HG03439 (cell line): Measurements from ENCODE around the gene NR2C2AP.
"Not testable (repeated sequence)": the region's sequence is repeated elsewhere in the genome, so short reads cannot be mapped to it uniquely, and the experiment has no call there.

Experiments
- ATAC-seq: cut with Tn5 transposase; IDR thresholded peaks from one replicate; pipeline ENCODE4 v1.9.1; 2021; ENCODE audit warnings: mild to moderate bottlenecking, moderate library complexity; ENCODE audit not compliant: unreplicated experiment

The NR2C2AP gene, protein sequence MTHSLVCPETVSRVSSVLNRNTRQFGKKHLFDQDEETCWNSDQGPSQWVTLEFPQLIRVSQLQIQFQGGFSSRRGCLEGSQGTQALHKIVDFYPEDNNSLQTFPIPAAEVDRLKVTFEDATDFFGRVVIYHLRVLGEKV

DNA sequence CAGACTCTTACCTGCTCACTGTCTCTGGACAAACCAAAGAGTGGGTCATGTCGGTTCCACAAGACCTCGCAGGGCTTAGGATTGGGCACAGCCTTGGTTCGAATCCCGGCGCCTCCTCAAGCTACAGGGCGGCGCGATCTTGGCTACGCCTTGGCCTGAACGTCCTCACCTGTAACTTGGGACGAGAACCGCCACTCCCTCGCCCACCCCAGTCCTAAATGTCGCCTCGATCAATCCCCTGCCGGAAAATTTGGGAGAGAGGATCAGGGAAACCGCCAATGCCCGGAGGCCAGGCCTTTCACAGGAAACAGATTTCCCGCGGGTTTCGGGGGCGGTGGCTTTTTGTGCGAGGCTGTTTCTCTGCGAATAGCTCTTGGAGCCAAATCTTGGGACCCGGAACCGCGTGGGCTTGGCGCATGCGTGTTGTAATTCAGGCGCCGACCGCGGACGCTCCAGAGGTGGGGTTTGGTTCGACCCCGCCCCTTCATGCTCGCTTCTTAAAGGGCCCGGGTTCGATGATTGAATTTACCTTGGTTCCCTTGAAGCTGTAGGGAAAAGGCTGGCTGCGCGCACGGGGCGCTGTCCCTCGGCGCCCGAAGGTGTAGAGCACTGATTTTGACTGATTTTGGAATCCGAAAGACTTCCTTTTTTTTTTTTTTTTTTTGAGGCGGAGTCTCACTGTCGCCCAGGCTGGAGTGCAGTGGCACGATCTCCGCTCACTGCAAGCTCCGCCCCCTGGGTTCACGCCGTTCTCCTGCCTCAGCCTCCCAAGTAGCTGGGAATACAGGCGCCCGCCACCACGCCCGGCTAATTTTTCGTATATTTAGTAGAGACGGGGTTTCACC, at the start of gene NR2C2AP:
Gene NR2C2AP, minus strand, starts transcription at position 403 of the 845 bp plus-strand sequence. Its CDS starts 354 bp downstream, at position 49.
- ATAC-seq: peak; percentile 66

DNA sequence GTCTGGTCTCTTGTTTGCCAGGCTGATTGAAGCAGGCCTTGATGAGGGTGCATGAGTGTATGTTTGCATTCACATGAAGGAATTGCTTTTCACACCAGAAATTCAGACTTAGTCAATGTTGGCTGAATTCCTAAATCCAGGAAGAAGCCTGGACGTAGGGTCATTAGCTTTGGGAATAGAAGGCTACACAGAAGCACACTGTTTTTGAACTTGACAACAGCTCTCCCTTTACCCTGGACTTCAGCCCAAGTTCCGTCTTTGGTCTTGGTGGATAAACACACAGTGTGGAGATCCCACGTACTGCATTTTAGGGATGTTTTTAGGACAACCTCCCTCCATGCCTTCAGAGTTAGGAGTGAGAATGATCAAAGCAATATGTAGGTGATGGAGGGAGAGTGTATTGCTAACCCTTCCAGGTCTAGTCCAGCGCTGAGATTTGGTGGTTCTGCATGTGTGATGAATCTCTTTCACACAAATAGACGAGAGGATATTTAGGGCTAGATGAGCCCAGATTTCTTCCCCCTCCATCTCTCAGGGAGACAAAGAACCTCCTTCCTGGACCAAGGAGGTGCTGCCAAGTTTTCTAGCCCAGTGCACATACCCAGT, 47.1 kb upstream of the NR2C2AP start:
- ATAC-seq: no peak

DNA sequence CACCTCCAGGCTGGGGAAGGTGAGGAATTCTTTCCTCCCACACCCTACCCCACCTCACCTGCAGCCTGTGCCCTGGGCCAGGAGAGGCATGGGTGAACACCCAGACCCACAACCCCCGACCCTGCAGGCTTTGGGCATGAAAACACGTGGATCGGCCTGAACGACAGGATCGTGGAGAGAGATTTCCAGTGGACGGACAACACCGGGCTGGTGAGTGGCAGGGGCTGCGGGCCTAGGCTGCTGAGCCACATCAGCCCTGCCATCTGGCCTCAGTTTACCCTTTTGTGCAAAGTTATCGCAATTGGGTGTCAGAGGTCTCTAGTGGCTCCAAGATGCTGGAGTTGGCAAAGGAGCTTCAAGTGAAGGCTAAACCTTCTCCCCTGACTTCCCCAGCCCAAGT, 37.3 kb upstream of the NR2C2AP start:
- ATAC-seq: no peak

DNA sequence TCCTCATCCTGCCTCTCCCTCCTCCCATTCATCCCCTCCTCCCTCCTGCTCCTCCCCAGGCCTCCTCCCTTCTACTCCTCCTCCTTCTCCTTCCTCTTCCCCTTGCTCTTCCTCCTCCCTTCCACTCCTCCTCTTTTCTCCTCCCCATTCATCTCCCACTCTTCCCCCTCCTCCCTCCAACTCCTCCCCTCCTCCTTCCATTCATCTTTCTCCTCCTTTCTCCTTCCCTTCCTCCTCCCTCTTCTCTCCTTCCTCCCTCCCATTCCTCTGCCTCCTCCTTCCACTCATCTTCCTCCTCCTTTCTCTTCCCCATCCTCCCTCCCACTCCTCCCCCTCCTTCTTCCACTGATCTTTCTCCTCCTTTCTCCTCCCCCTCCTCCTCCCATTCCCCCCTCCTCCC, 36.5 kb upstream of the NR2C2AP start:
- no peak for ATAC-seq

GRCh38 chr19:19238126-19238894, 35.1 kb upstream of the NR2C2AP start:
- no peak for ATAC-seq

DNA sequence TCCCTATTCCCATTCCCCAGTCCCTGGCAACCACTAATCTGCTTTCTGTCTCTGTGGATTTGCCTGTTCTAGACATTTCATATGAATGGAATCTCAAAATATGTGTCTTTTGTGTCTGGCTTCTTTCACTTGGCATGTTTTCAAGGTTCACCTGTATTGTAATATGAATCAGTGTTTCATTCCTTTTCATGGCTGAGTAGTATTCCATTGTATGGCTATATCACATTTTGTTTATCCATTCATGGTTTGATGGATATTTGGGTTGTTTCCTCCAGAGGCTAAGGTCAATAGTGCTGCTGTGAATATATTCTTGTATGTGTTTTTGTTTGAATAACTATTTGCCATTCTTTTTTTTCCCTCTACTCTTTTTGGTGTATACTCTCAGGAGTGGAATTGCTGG, 33.0 kb upstream of the NR2C2AP start:
- ATAC-seq: no peak

DNA sequence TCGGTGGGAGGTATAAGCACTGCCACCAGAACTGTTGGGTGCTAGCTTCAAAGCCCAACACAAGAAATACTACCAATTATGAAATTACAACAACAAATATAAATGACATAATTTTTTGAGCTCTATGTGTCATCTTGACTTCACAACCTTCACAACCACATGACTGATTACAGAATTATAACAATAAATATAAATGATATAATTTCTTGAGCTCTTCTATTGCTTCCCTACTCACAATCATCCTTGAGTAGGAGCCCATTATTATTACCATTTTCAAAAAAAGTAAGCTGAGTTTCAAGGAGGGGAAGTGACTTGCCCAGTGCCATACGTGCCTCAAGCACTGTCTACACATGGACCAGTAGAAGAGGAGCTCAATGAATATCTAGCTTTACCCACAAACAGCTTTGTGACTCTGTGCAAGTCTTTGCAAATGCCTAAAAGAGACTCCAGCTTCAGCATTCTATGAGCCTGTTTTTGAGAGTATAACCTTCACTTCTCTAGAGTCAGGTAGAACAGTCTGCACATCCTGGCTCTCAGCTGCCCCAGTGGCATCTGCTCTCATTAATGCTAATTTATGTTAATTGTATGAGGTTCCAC, 31.1 kb upstream of the NR2C2AP start:
- no peak for ATAC-seq

GRCh38 chr19:19232261-19232721, 29.1 kb upstream of the NR2C2AP start:
- ATAC-seq: no peak

GRCh38 chr19:19230999-19231398, 27.8 kb upstream of the NR2C2AP start:
- ATAC-seq: no peak

DNA sequence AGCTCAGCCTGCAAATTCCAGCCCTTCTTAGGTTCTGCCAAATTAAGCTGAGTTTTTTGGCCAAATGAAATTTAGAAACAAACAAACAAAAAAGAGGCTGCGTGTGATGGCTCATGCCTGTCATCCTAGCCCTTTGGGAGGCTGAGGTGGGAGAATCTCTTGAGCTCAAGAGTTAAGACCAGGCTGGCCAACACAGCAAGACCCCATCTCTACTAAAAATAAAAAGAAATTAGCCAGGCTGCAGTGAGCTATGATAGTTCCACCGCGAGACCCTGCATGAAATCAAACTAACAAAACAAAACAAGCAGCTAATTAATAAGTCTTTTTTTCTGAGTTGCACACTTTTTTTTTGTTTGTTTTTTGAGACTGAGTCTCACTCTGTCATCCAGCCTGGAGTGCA, 26.5 kb upstream of the NR2C2AP start:
- ATAC-seq: no peak

DNA sequence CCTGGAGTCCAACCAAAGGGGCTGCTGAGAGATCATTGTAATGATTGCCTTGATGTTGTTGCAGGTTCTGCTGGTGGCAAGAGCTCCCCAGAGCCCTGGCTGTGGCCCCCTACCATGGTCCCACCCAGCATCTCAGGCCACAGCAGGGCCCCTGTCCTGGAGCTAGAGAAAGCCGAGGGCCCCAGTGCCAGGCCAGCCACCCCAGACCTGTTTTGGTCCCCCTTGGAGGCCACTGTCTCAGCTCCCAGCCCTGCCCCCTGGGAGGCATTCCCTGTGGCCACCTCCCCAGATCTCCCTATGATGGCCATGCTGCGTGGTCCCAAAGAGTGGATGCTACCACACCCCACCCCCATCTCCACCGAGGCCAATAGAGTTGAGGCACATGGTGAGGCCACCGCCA, 24.0 kb upstream of the NR2C2AP start:
- ATAC-seq: no peak

GRCh38 chr19:19226663-19227062, 23.4 kb upstream of the NR2C2AP start:
- no peak for ATAC-seq

DNA sequence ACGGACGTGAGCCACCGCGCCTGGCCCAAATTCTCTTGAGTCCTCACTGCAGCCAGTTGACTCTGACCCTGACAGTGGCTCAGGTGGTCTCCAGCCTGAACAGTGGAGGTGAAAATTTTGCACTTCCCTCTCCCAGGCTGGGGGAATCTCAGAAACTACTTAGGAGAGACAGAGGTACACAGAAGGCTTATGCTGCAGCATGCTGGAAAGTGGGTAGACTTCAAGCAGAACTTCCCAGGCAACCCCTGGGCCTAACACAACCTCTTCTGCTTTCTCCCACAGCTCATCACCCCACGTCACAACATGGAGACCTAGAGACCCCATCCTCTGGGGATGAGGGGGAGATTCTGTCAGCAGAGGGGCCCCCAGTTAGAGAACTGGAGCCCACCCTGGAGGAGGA, 23.0 kb upstream of the NR2C2AP start:
- ATAC-seq: no peak

GRCh38 chr19:19224852-19225494, 21.8 kb upstream of the NR2C2AP start:
- no peak for ATAC-seq

DNA sequence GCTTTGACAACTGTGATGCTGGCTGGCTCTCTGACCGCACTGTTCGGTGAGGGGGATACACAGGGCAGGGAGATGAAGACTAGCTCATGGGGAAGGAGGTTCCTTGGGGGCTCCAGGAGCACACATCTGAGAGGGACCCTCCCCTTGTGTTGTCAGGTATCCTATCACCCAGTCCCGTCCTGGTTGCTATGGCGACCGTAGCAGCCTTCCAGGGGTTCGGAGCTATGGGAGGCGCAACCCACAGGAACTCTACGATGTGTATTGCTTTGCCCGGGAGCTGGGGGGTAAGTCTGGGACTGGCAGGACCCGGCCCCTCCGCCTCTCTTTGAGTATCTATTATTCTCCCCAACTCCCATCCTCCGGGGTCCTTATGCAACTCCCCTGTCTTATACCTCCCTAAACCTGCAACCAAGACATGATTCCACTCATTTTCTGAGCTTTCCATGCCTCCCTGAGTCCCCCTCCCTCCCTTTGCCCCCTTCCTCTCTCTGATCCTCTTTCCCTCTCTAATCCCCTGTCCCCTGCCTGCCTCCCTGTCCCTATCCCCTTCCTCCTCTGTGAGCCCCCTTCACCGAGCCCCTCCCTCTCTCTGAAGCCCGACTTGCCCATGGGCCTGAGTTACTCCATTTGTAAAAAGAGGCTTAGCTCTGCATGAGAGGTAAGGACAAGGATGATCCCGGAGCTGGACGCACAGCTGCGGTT, 21.1 kb upstream of the NR2C2AP start:
- no peak for ATAC-seq

DNA sequence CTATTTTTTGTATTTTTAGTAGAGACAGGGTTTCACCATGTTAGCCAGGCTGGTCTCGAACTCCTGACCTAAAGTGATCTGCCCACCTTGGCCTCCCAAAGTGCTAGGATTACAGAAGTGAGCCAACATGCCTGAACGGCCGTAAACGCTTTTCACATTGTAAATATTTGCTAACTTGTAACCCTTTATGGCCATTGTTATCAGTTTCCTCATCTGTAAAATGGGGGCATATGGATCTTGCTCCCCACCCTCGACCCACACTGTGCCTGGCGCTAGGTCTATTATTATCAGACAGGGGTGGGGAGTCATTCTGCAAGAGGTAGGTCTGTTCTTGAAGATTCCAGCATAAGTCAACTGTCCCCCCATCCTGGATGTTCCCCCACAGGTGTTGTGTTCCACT, 20.4 kb upstream of the NR2C2AP start:
- no peak for ATAC-seq

- no peak for ATAC-seq
These were observed 19.8 kb upstream of the NR2C2AP start for GRCh38 chr19:19223060-19223459.

GRCh38 chr19:19221000-19221399, 17.8 kb upstream of the NR2C2AP start:
- not testable (repeated sequence) for ATAC-seq

DNA sequence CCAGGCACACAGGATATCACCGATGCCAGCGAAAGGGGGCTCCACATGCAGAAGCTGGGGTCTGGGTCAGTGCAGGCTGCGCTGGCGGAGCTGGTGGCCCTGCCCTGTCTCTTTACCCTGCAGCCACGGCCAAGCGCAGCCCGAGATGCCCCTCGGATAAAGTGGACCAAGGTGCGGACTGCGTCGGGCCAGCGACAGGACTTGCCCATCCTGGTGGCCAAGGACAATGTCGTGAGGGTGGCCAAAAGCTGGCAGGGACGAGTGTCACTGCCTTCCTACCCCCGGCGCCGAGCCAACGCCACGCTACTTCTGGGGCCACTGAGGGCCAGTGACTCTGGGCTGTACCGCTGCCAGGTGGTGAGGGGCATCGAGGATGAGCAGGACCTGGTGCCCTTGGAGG, 15.7 kb upstream of the NR2C2AP start:
- no peak for ATAC-seq

GRCh38 chr19:19217099-19217498, 13.9 kb upstream of the NR2C2AP start:
- ATAC-seq: no peak
